ACHN (cell line): ENCODE results near the gene CLPSL1.
A peak's percentile ranks its signal among the peaks of the same experiment; 100 is the strongest.

Experiments used
- DNase-seq: peaks from one replicate; pipeline ENCODE4 v3.0.0-alpha.2; 2015
- in situ Hi-C: cut with HindIII; loops from 2 replicates; pipeline ENCODE4 v1.10.0; 2017; ENCODE audit warnings: low sequenced_read_pairs, low pct_ligation_motif_present, low pct_unique_long_range_greater_than_20kb

Gene CLPSL1

DNA sequence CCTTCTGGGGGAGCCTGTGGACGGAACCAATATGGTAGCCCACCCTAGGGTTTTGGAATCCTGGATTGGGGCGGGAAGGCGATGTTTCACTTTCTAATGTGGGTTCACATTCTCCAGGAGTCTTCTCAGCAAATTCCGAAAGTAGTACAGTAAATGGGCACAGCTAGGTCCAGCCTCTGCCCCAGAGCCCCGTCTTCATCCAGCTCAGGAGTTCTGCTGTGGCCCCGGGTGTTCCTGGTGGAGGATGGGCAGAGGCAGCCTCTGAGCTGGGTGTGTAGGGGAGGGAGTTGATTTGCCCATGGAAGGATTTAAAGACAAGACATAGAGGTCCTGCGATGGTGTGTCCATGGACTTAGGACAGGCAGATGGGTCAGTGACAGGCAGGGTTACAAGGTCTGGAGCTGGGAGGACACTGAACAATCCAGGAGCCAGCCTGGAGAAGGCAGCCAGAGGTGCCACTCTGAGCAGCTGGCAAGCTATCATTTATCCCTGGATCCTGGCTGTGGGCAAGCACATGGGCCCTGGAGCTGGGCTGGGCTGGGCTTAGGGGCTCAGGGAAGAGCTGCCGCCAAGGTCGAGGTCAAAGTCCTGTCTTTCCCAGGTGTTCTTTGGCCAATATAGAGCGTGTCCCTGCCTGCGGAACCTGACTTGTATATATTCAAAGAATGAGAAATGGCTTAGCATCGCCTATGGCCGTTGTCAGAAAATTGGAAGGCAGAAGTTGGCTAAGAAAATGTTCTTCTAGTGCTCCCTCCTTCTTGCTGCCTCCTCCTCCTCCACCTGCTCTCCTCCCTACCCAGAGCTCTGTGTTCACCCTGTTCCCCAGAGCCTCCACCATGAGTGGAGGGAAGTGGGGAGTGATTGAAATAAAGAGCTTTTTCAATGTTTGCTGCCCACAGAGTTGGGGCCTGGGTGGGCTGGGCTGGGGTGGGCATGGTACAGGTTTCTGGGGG, 6.7 kb downstream of the CLPSL1 start:
- in situ Hi-C loops = no loop called here
- no peak for DNase-seq

DNA sequence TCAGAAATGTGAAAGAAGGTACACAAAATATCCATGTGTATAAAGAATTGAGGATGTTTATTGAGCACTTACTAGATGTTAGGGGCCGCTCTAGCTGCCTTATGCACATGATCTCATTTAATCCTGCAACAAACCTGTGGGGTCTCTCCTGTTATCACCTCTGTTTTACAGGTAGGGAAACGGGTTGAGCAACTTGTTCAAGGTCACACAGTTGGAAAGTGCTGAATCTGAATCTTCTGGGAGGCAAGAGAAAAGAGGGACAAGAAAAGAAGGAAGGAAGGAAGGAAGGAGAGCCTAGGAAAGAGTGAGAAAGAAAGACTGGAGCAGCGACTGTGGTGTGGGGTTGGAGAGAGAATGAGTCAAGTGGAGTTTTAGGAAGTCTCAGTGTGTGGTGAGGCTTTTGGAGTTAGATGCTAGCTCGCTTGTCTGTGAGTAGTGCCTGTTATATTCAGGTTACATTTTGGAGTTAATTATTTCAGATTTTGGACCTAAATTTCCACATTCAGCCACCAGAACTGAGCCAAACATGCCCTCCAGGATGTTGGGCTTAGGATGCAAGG, 7.7 kb downstream of the CLPSL1 start:
- DNase-seq = no peak
- in situ Hi-C loops = no loop called here

- in situ Hi-C loops = no loop called here
- DNase-seq = no peak
Observed at GRCh38 chr6:35790683-35791082, 9.9 kb downstream of the CLPSL1 start.

- DNase-seq = no peak
- in situ Hi-C loops = no loop called here
Observed at GRCh38 chr6:35794536-35795452, 14.0 kb downstream of the CLPSL1 start.

- in situ Hi-C loops = no loop called here
- no peak for DNase-seq
Observed at GRCh38 chr6:35795453-35796071, 14.7 kb downstream of the CLPSL1 start.

GRCh38 chr6:35796236-35796635, 15.4 kb downstream of the CLPSL1 start:
- no peak for DNase-seq
- in situ Hi-C loops = no loop called here

DNA sequence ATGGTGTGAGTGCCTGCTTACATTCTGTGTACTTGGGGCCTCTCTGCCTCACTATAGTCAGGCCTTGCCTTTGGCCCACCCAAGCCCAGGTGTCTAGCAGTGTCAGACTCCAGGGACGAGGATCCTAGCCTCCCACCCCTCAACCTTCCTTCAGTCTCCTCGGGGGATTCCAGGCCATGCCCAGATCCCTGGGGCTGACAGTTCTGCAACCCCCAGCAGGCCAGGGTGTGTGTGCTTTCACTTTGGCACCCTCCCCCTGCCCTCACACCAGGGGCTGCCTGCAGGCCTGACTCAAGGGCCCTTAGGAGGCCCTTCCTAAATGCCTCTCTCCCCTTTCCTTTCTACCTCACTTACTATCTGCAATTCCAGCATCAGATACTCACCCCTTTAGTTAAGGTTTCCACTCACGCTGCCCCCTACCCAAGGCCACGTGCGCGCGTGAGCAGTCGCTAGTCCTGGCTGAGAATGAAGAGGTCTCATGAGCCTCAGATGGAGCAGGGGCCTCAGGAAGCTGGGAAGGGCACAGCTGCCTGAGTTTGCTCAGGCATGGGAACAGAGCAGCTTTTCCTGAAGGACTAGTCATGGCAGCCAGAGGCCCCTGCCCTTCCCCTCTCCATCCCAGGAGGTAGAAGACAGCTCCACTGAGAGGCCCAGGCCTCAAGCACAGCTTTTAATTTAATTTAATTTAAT, 17.2 kb downstream of the CLPSL1 start:
- DNase-seq = no peak
- in situ Hi-C loops = no loop called here

- in situ Hi-C loops = no loop called here
- no peak for DNase-seq
Observed at GRCh38 chr6:35798706-35799105, 17.9 kb downstream of the CLPSL1 start.

- no peak for DNase-seq
- in situ Hi-C loops = no loop called here
Observed at GRCh38 chr6:35801148-35801547, 20.3 kb downstream of the CLPSL1 start.

DNA sequence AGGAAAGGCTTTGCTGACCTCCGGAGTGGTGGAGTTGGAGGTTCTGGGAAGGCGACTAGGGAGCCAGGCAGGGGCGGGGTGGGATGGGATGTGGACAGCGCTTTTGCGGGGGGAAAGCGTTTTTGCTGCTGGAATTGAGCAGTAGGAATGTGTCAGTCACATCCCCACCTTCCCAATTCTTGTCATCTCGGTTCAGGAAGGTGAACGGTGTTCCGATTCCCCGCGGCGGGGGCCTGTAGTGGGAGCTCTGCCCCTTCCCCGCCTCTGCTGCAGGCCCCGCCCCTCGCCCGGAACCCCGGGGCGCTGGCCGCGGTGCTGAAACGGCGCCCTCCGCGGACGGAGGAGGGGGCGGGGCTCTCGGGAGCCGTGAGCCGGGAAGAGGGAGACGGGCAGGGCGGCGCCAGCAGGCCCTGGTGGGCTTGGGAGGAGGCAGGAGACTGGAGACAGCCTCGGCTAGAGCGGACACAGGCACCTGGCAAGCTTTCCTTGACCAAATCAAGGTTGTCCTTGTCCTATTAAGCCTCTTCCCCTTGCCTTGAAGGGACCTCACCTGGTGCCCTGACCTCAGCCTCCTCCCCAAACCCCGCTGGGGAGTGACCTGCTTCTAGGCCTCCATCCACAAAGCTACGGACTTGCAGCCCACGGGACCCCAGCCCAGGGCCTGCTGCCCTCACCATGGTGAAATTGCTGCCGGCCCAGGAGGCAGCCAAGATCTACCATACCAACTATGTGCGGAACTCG, 24.3 kb downstream of the CLPSL1 start, which contains the start of gene LHFPL5:
Gene LHFPL5 (plus strand): TSS at position 357 of the 741 bp plus-strand sequence. CDS start 319 bp downstream, at position 676.
- DNase-seq = peak; percentile 59

DNA sequence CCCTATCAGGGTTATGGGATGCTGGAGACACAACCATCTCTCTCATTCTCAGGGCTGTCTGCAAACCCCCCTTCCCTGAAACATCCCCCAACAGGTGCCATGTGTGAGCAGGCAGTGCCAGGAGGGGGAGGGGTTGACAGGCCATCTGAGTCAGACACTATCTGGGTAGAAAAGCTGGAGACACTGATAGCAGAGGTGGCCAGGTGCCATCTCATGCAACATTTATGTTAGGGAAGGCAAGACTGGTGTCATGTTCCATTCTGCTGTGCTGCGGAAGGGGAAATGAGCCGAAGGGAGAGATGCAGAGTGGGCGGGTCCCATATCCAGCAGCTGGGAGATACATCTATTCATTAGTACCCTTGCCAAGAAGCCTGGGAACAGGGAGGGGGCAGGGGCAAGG, 27.9 kb downstream of the CLPSL1 start:
- DNase-seq = no peak
- in situ Hi-C loops = no loop called here

More for the DNA sequence above, 24.3 kb downstream of the CLPSL1 start, which contains the start of gene LHFPL5:
- in situ Hi-C loops = no loop called here

- in situ Hi-C loops = no loop called here
- no peak for DNase-seq
Observed at GRCh38 chr6:35809809-35810208, 29.0 kb downstream of the CLPSL1 start.

- DNase-seq = peak; percentile 83
- in situ Hi-C loops = no loop called here
Observed at GRCh38 chr6:35810971-35811698, 30.3 kb downstream of the CLPSL1 start.

DNA sequence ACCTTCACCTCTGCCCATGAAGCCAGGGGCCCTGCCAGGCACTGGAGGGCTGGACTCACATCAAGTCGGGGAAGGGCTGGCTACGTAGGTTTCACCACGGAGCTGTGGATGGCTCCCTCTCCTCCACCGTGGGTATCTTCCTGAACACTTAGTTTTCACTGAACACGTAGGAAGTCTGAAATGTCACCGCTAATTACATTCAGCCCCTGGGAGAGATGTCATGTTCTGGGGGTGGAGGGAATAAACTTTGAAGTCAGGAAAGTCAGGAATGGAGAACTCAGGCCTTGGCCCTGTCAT, 30.8 kb downstream of the CLPSL1 start:
- no peak for DNase-seq

DNA sequence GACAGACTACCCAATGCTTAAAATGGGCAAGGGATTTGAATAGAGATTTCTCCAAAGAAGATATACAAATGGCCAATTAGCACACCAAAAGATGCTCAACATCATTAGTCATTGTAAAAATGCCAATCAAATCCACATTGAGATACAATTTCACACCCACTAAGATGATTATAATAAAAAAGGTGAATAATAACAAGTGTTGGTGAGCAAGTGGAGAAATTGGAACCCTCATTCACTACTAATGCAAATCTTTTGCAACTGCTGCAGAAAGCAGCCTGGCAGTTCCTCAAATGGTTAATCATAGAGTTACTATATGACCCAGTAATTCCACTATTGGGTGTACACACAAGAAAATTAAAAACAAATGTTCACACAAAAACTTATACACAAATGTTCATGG, 36.7 kb downstream of the CLPSL1 start:
- in situ Hi-C loops = no loop called here
- no peak for DNase-seq

More for the DNA sequence above, 30.8 kb downstream of the CLPSL1 start:
- in situ Hi-C loops = no loop called here

DNA sequence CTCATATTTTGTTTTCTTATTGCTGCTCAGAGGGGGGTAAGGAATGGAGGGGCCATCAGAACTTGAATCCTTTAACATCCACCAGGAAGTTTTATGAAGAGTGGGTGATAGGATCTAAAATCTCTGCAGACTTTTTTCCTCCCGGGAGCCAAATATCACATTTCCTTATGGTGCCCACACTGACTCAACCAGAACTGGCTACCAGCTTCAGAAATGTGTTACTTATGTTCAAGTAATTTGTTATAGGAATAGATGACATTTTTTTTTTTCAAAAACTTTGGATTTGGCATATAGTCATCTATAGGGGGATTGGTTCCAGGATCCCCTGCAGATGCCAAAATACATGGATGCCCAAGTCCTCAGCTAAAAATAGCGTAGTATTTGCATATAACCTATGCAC, 42.8 kb downstream of the CLPSL1 start:
- DNase-seq = no peak
- in situ Hi-C loops = no loop called here
